ENCODE results near the gene DNAH14. TPM values are rescaled to one million over a fixed set of nuclear protein-coding genes. Genes with fewer than 3 reads are reported as not detected.

DNAH14 gene
- total and polyA plus RNA-seq, 9 of the 15 experiments (the other 6 are each of a cell fraction or from before 2014, with no cell fraction given): 58.4 to 142 (median 98.4) TPM

- TF ChIP-seq BRCA1 (IDR thresholded peaks at IDR 0.05) (no peak), BRCA1 (CRISPR knock-in tag; IDR thresholded peaks at IDR 0.05) (no peak)
Measured at GRCh38 chr1:225156254-225156653, 226.8 kb downstream of the DNAH14 start (continued).

GRCh38 chr1:225158291-225158690 is 228.8 kb downstream of the DNAH14 start:
- in situ Hi-C loops (cut with MboI) (no loop called here), intact Hi-C loops (cut with micrococcal nuclease) (no loop called here)
- no peak overlapping the region for H3K9ac ChIP-seq (ENCODE audit: insufficient read depth in 1 of 2, low read depth in 2 of 2, low read length in 2 of 2)
- ATAC-seq (no peak), FAIRE-seq (no peak), DNase-seq (ENCODE audit: extremely low read depth in 1 of 4, low spot score in 3 of 4) (no peak)
- no peaks in the 10 kb centered on the region for H3K9me3 ChIP-seq (replicated peaks; ENCODE audit: control insufficient read depth, insufficient read depth, low read depth, low read length)
- BruUV-seq (replicated peaks): no TSS peak
- no peak overlapping the region for H3K27ac ChIP-seq (ENCODE audit: extremely low read depth, low read depth, low read length)
- no peaks in the 10 kb centered on the region for H3K79me2 ChIP-seq (ENCODE audit: control insufficient read depth, insufficient read depth, low read length)
- no peak overlapping the region for H2AFZ ChIP-seq (ENCODE audit: low read depth, low read length)
- H3K36me3 ChIP-seq (ENCODE audit: control insufficient read depth, insufficient read depth, low read length): no peaks in the 10 kb centered on the region
- WGBS (ENCODE audit: insufficient coverage, low coverage, missing lambda C conversion rate): 1% methylated on average over 4 of the region's 4 CpGs
- H3K27me3 ChIP-seq (ENCODE audit: control insufficient read depth in 2 of 2, insufficient read depth in 2 of 2, low read length in 2 of 2): no peaks in the 10 kb centered on the region
- TF ChIP-seq KAT7 (CRISPR knock-in tag; IDR thresholded peaks at IDR 0.05; ENCODE audit: borderline replicate concordance) (no peak), FOXA3 (CRISPR knock-in tag; conservative IDR thresholded peaks at IDR 0.05 in 1 of 2, IDR thresholded peaks at IDR 0.05 in 1 of 2) (no peak), BDP1 (IDR thresholded peaks at IDR 0.05; ENCODE audit: insufficient read depth, insufficient read length) (no peak), SLC30A9 (CRISPR knock-in tag; IDR thresholded peaks at IDR 0.05) (no peak), ZNF584 (CRISPR knock-in tag; IDR thresholded peaks at IDR 0.05; ENCODE audit: low read depth) (no peak)
- ChIA-PET POLR2A (interaction anchor here (0.8 kb wide), 1 partner anchor 1334 kb away, joined by 3 read pairs; no protein-coding TSS in a partner anchor), CTCF (ENCODE audit: low intra/inter-chr PET ratio) (no interaction called here)
- no peaks in the 10 kb centered on the region for H3K4me1 ChIP-seq (replicated peaks in 1 of 2; ENCODE audit: control insufficient read depth in 2 of 2, insufficient read depth in 2 of 2, low read length in 2 of 2)
- H3K4me2 ChIP-seq (ENCODE audit: insufficient read depth, low read length): no peak overlapping the region
- no peak overlapping the region for H3K4me3 ChIP-seq
- no peaks in the 10 kb centered on the region for H3K9me1 ChIP-seq (ENCODE audit: control insufficient read depth, insufficient read depth, low read length)
- H4K20me1 ChIP-seq (replicated peaks; ENCODE audit: control insufficient read depth, insufficient read depth, low read length): no peaks in the 10 kb centered on the region

Measured in K562 (cell line).